ENCODE measurements around the gene UNC93B1.
"Not testable (repeated sequence)": the region's sequence is repeated elsewhere in the genome, so short reads cannot be mapped to it uniquely, and the experiment has no call there.

UNC93B1 gene

GRCh38 chr11:67963217-67963616, 40.7 kb downstream of the UNC93B1 start:
- H3K9me3 ChIP-seq (replicated peaks in 1 of 2; ENCODE audit: control insufficient read depth in 2 of 2, insufficient read depth in 1 of 2, low read depth in 1 of 2, low read length in 2 of 2); H3K36me3 ChIP-seq (replicated peaks in 1 of 2; ENCODE audit: control insufficient read depth in 2 of 2, insufficient read depth in 2 of 2, low read length in 2 of 2); DNase-seq (ENCODE audit: low spot score); H2BK5ac ChIP-seq (ENCODE audit: low read length); H3K27me3 ChIP-seq (ENCODE audit: control insufficient read depth in 3 of 3, insufficient read depth in 3 of 3, low read depth in 1 of 3, low read length in 3 of 3); H2AK5ac ChIP-seq (ENCODE audit: low read depth, low read length); H3K79me1 ChIP-seq (ENCODE audit: low read depth, low read length); H2BK15ac ChIP-seq (ENCODE audit: low read length); H3K9ac ChIP-seq (ENCODE audit: low read depth, low read length, poor library complexity); H3K4me3 ChIP-seq (ENCODE audit: low read length in 2 of 2); H3K14ac ChIP-seq (ENCODE audit: low read length); H3K4me1 ChIP-seq (ENCODE audit: control insufficient read depth in 2 of 2, insufficient read depth in 1 of 2, low read depth in 1 of 2, low read length in 2 of 2); H4K8ac ChIP-seq (ENCODE audit: low read depth, low read length); H3K23ac ChIP-seq (ENCODE audit: low read depth, low read length, poor library complexity); H2AFZ ChIP-seq (ENCODE audit: low read length); H3K27ac ChIP-seq (replicated peaks; ENCODE audit: low read length); H3K4ac ChIP-seq (ENCODE audit: low read length); H2BK12ac ChIP-seq (ENCODE audit: low read length); H4K91ac ChIP-seq (ENCODE audit: low read depth, low read length, poor library complexity); H2BK120ac ChIP-seq (ENCODE audit: low read depth, low read length): not testable (repeated sequence)
- H3K18ac ChIP-seq (ENCODE audit: low read length): peak overlapping the region; percentile 27
- peak overlapping the region; percentile 2 for H3K4me2 ChIP-seq (ENCODE audit: insufficient read depth, low read length, poor library complexity, severe bottlenecking)
- WGBS, 2 donors (ENCODE audit: extremely low coverage in 2 of 2, insufficient read length in 2 of 2, insufficient replicate concordance in 1 of 2): no CpG with 5 or more reads among the region's 16 CpGs

- not testable (repeated sequence) for H2BK5ac ChIP-seq (ENCODE audit: low read length); H3K9me3 ChIP-seq (replicated peaks in 1 of 2; ENCODE audit: control insufficient read depth in 2 of 2, insufficient read depth in 1 of 2, low read depth in 1 of 2, low read length in 2 of 2); H3K18ac ChIP-seq (ENCODE audit: low read length); H3K9ac ChIP-seq (ENCODE audit: low read depth, low read length, poor library complexity); H3K14ac ChIP-seq (ENCODE audit: low read length); H4K8ac ChIP-seq (ENCODE audit: low read depth, low read length); H2BK120ac ChIP-seq (ENCODE audit: low read depth, low read length); H3K36me3 ChIP-seq (replicated peaks in 1 of 2; ENCODE audit: control insufficient read depth in 2 of 2, insufficient read depth in 2 of 2, low read length in 2 of 2); DNase-seq (ENCODE audit: low spot score); H3K4me3 ChIP-seq (ENCODE audit: low read length in 2 of 2); H4K91ac ChIP-seq (ENCODE audit: low read depth, low read length, poor library complexity); H2AK5ac ChIP-seq (ENCODE audit: low read depth, low read length); H3K23ac ChIP-seq (ENCODE audit: low read depth, low read length, poor library complexity); H2BK12ac ChIP-seq (ENCODE audit: low read length); H3K4me1 ChIP-seq (ENCODE audit: control insufficient read depth in 2 of 2, insufficient read depth in 1 of 2, low read depth in 1 of 2, low read length in 2 of 2); H3K79me1 ChIP-seq (ENCODE audit: low read depth, low read length); H3K27ac ChIP-seq (replicated peaks; ENCODE audit: low read length); H3K4me2 ChIP-seq (ENCODE audit: insufficient read depth, low read length, poor library complexity, severe bottlenecking); H2AFZ ChIP-seq (ENCODE audit: low read length); H3K4ac ChIP-seq (ENCODE audit: low read length); H2BK15ac ChIP-seq (ENCODE audit: low read length)
- WGBS, 2 donors (ENCODE audit: extremely low coverage in 2 of 2, insufficient read length in 2 of 2, insufficient replicate concordance in 1 of 2): no CpG with 5 or more reads among the region's 6 CpGs
- peaks cover 0 to 21% (median 7%) of the 10 kb centered on the region in 3 experiments for H3K27me3 ChIP-seq (ENCODE audit: control insufficient read depth in 3 of 3, insufficient read depth in 3 of 3, low read depth in 1 of 3, low read length in 3 of 3)
Measured at GRCh38 chr11:67956236-67956635, 47.7 kb downstream of the UNC93B1 start.

GRCh38 chr11:67955461-67956007, 48.4 kb downstream of the UNC93B1 start:
- not testable (repeated sequence) for H2BK120ac ChIP-seq (ENCODE audit: low read depth, low read length); H3K14ac ChIP-seq (ENCODE audit: low read length); H3K79me1 ChIP-seq (ENCODE audit: low read depth, low read length); H2BK15ac ChIP-seq (ENCODE audit: low read length); H2AK5ac ChIP-seq (ENCODE audit: low read depth, low read length); H3K4ac ChIP-seq (ENCODE audit: low read length); H3K9me3 ChIP-seq (replicated peaks in 1 of 2; ENCODE audit: control insufficient read depth in 2 of 2, insufficient read depth in 1 of 2, low read depth in 1 of 2, low read length in 2 of 2); H3K4me1 ChIP-seq (ENCODE audit: control insufficient read depth in 2 of 2, insufficient read depth in 1 of 2, low read depth in 1 of 2, low read length in 2 of 2); H3K23ac ChIP-seq (ENCODE audit: low read depth, low read length, poor library complexity); H2BK5ac ChIP-seq (ENCODE audit: low read length); H2BK12ac ChIP-seq (ENCODE audit: low read length); H4K8ac ChIP-seq (ENCODE audit: low read depth, low read length); H3K27ac ChIP-seq (replicated peaks; ENCODE audit: low read length); H3K36me3 ChIP-seq (replicated peaks in 1 of 2; ENCODE audit: control insufficient read depth in 2 of 2, insufficient read depth in 2 of 2, low read length in 2 of 2); H4K91ac ChIP-seq (ENCODE audit: low read depth, low read length, poor library complexity)
- Histone ChIP-seq H2AFZ (ENCODE audit: low read length) (peak overlapping the region; percentile 98), H3K4me2 (ENCODE audit: insufficient read depth, low read length, poor library complexity, severe bottlenecking) (peak overlapping the region; percentile 57), H3K9ac (ENCODE audit: low read depth, low read length, poor library complexity) (peak overlapping the region; percentile 81), H3K18ac (ENCODE audit: low read length) (peak overlapping the region; percentile 76), H3K27me3 (ENCODE audit: control insufficient read depth in 3 of 3, insufficient read depth in 3 of 3, low read depth in 1 of 3, low read length in 3 of 3) (peaks cover 0 to 21% (median 7%) of the 10 kb centered on the region in 3 experiments), H3K4me3 (ENCODE audit: low read length in 2 of 2) (peak overlapping the region; percentile 45 to 85)
- WGBS, 2 donors (ENCODE audit: extremely low coverage in 2 of 2, insufficient read length in 2 of 2, insufficient replicate concordance in 1 of 2): no CpG with 5 or more reads among the region's 57 CpGs
- peak; percentile 73 for DNase-seq (ENCODE audit: low spot score)

GRCh38 chr11:67954971-67955370, 48.9 kb downstream of the UNC93B1 start:
- H3K9me3 ChIP-seq (replicated peaks in 1 of 2; ENCODE audit: control insufficient read depth in 2 of 2, insufficient read depth in 1 of 2, low read depth in 1 of 2, low read length in 2 of 2); H2BK12ac ChIP-seq (ENCODE audit: low read length); H4K91ac ChIP-seq (ENCODE audit: low read depth, low read length, poor library complexity); H3K4me1 ChIP-seq (ENCODE audit: control insufficient read depth in 2 of 2, insufficient read depth in 1 of 2, low read depth in 1 of 2, low read length in 2 of 2); H3K4me3 ChIP-seq (ENCODE audit: low read length in 2 of 2); H3K9ac ChIP-seq (ENCODE audit: low read depth, low read length, poor library complexity); H3K4ac ChIP-seq (ENCODE audit: low read length); H2BK120ac ChIP-seq (ENCODE audit: low read depth, low read length); DNase-seq (ENCODE audit: low spot score); H3K36me3 ChIP-seq (replicated peaks in 1 of 2; ENCODE audit: control insufficient read depth in 2 of 2, insufficient read depth in 2 of 2, low read length in 2 of 2); H3K23ac ChIP-seq (ENCODE audit: low read depth, low read length, poor library complexity); H2BK5ac ChIP-seq (ENCODE audit: low read length); H3K27ac ChIP-seq (replicated peaks; ENCODE audit: low read length); H2AK5ac ChIP-seq (ENCODE audit: low read depth, low read length); H2BK15ac ChIP-seq (ENCODE audit: low read length); H3K18ac ChIP-seq (ENCODE audit: low read length); H3K79me1 ChIP-seq (ENCODE audit: low read depth, low read length); H4K8ac ChIP-seq (ENCODE audit: low read depth, low read length); H3K14ac ChIP-seq (ENCODE audit: low read length): not testable (repeated sequence)
- peak overlapping the region; percentile 54 for H3K4me2 ChIP-seq (ENCODE audit: insufficient read depth, low read length, poor library complexity, severe bottlenecking)
- WGBS, 2 donors (ENCODE audit: extremely low coverage in 2 of 2, insufficient read length in 2 of 2, insufficient replicate concordance in 1 of 2): no CpG with 5 or more reads among the region's 26 CpGs
- H3K27me3 ChIP-seq (ENCODE audit: control insufficient read depth in 3 of 3, insufficient read depth in 3 of 3, low read depth in 1 of 3, low read length in 3 of 3): peaks cover 0 to 21% (median 7%) of the 10 kb centered on the region in 3 experiments
- peak overlapping the region; percentile 98 for H2AFZ ChIP-seq (ENCODE audit: low read length)
